GM23338 (cell line): ENCODE measurements around the gene SORL1. TPM values are rescaled to one million over a fixed set of nuclear protein-coding genes. Genes with fewer than 3 reads are reported as not detected.
"Not testable (repeated sequence)": the region's sequence is repeated elsewhere in the genome, so short reads cannot be mapped to it uniquely, and the experiment has no call there.

Source experiments
- ATAC-seq: fragments of 200-7000 bp; cut with Tn5 transposase; 3 replicates; pipeline ENCODE4 v1.9.1; 2020
- DNase-seq: peaks from one replicate; pipeline ENCODE4 v3.0.0-alpha.2; 2015; ENCODE audit warnings: low spot score
- H2AFZ ChIP-seq: fragments of 200-600 bp; sonication (generic); 2 replicates; pipeline ENCODE4 v1.8.0; 2016; ENCODE audit warnings: antibody characterized with exemption, mild to moderate bottlenecking, moderate library complexity
- H3F3A ChIP-seq: fragments of 200-600 bp; sonication (generic); replicated peaks from 2 replicates; pipeline ENCODE4 v1.8.0; 2017; ENCODE audit warnings: antibody characterized with exemption, mixed run types, low read depth
- H3K27ac ChIP-seq: fragments of 200-600 bp; sonication (generic); 2 replicates; pipeline ENCODE4 v1.6.1; 2016; ENCODE audit warnings: low read depth
- H3K27me3 ChIP-seq: fragments of 200-600 bp; sonication (generic); 2 replicates; pipeline ENCODE4 v1.8.0; 2016; ENCODE audit warnings: mild to moderate bottlenecking, mixed run types, moderate library complexity; ENCODE audit not compliant: insufficient read depth
- H3K36me3 ChIP-seq: fragments of 200-600 bp; sonication (generic); 2 replicates; pipeline ENCODE4 v1.8.0; 2016; ENCODE audit warnings: mild to moderate bottlenecking; ENCODE audit not compliant: insufficient read depth
- H3K4me1 ChIP-seq: fragments of 200-600 bp; sonication (generic); 2 replicates; pipeline ENCODE4 v1.8.0; 2016; ENCODE audit warnings: mild to moderate bottlenecking, moderate library complexity; ENCODE audit not compliant: insufficient read depth
- H3K4me2 ChIP-seq: fragments of 200-600 bp; sonication (generic); 2 replicates; pipeline ENCODE4 v1.7.1; 2017; ENCODE audit warnings: mixed run types
- H3K4me3 ChIP-seq: fragments of 200-600 bp; sonication (generic); 2 replicates; pipeline ENCODE4 v1.6.1; 2016; ENCODE audit warnings: mixed run types
- H3K79me2 ChIP-seq: fragments of 200-600 bp; sonication (generic); replicated peaks from 2 replicates; pipeline ENCODE4 v1.8.0; 2017; ENCODE audit warnings: mild to moderate bottlenecking; ENCODE audit not compliant: insufficient read depth
- H3K9me2 ChIP-seq: fragments of 200-600 bp; sonication (generic); 2 replicates; pipeline ENCODE4 v1.8.0; 2017; ENCODE audit not compliant: insufficient read depth
- H4K20me1 ChIP-seq: fragments of 200-600 bp; sonication (generic); replicated peaks from 2 replicates; pipeline ENCODE4 v1.8.0; 2017; ENCODE audit warnings: mild to moderate bottlenecking; ENCODE audit not compliant: insufficient read depth
- H3K27ac Mint-ChIP-seq: 2 replicates; pipeline ENCODE4 v1.8.0; 2020; ENCODE audit warnings: inconsistent platforms, mild to moderate bottlenecking, moderate library complexity, mixed read lengths
- H3K27me3 Mint-ChIP-seq: 3 replicates; pipeline ENCODE4 v1.8.0; 2022; ENCODE audit warnings: low read depth, mild to moderate bottlenecking, moderate library complexity, mixed read lengths, inconsistent platforms; ENCODE audit not compliant: insufficient read depth, poor library complexity
- H3K36me3 Mint-ChIP-seq: 3 replicates; pipeline ENCODE4 v1.8.0; 2021; ENCODE audit warnings: low read depth, mild to moderate bottlenecking, inconsistent platforms, moderate library complexity, mixed read lengths
- H3K4me1 Mint-ChIP-seq: 3 replicates; pipeline ENCODE4 v1.8.0; 2020; ENCODE audit warnings: mild to moderate bottlenecking, inconsistent platforms, mixed read lengths
- H3K4me3 Mint-ChIP-seq: 3 replicates; pipeline ENCODE4 v1.8.0; 2021; ENCODE audit warnings: moderate library complexity, mild to moderate bottlenecking, inconsistent platforms, mixed read lengths
- H3K9me3 Mint-ChIP-seq: 3 replicates; pipeline ENCODE4 v1.8.0; 2020; ENCODE audit warnings: moderate library complexity, mild to moderate bottlenecking, inconsistent platforms, mixed read lengths
- CREB1 ChIP-seq: fragments of 250-450 bp; sonication (Bioruptor Pico); IDR thresholded peaks from 2 replicates; pipeline ENCODE4 v1.5.0; 2020; ENCODE audit warnings: low read depth, mild to moderate bottlenecking, moderate library complexity
- CTCF ChIP-seq, 2 experiments: fragments of 200-600 bp in 1 of 2; sonication (generic) in 1 of 2; conservative IDR thresholded peaks; 2 replicates each; pipeline versions ENCODE4 v1.5.1 to v1.6.1; 2016 to 2017; ENCODE audit warnings: antibody characterized with exemption in 2 of 2, low read depth in 2 of 2, mild to moderate bottlenecking in 2 of 2, moderate library complexity in 1 of 2
- ETS1 ChIP-seq: IDR thresholded peaks from 2 replicates; pipeline ENCODE4 v1.6.1; 2016; ENCODE audit warnings: antibody characterized with exemption
- EZH2 ChIP-seq: fragments of 200-600 bp; sonication (generic); IDR thresholded peaks from one replicate; pipeline ENCODE4 v1.8.0; 2017; ENCODE audit warnings: antibody characterized with exemption, mild to moderate bottlenecking, low read depth; ENCODE audit not compliant: unreplicated experiment
- EZH2phosphoT487 ChIP-seq: fragments of 200-600 bp; sonication (generic); IDR thresholded peaks from one replicate; pipeline ENCODE4 v1.8.1; 2018; ENCODE audit warnings: antibody characterized with exemption; ENCODE audit not compliant: unreplicated experiment
- JUNB ChIP-seq: IDR thresholded peaks from one replicate; pipeline ENCODE4 v1.6.1; 2016; ENCODE audit warnings: antibody characterized with exemption; ENCODE audit not compliant: unreplicated experiment
- NANOG ChIP-seq: IDR thresholded peaks from 2 replicates; pipeline ENCODE4 v1.6.1; 2016; ENCODE audit warnings: antibody characterized with exemption, borderline replicate concordance
- POLR2AphosphoS5 ChIP-seq: IDR thresholded peaks from 2 replicates; pipeline ENCODE4 v1.6.1; 2016; ENCODE audit warnings: antibody characterized with exemption, low read depth
- REST ChIP-seq: IDR thresholded peaks from one replicate; pipeline ENCODE4 v1.6.1; 2018; ENCODE audit warnings: antibody characterized with exemption; ENCODE audit not compliant: unreplicated experiment
- ZNF114 ChIP-seq: fragments of 250-450 bp; sonication (Bioruptor Pico); IDR thresholded peaks from 2 replicates; pipeline ENCODE4 v1.5.0; 2020; ENCODE audit warnings: mild to moderate bottlenecking, moderate library complexity
- ZNF331 ChIP-seq: fragments of 250-450 bp; sonication (Bioruptor Pico); IDR thresholded peaks from 2 replicates; pipeline ENCODE4 v1.5.0; 2020; ENCODE audit warnings: low read depth, mild to moderate bottlenecking, moderate library complexity
- polyA plus RNA-seq: library from polyadenylated mRNA; unstranded; fragments of >200 nt; fragmentation: Nextera tagmentation; extraction: Ambion mirVana; gene quantifications from 2 replicates; pipeline ENCODE4 v1.2.1, GENCODE V29; 2016
- total RNA-seq: library from RNA; depleted of rRNA; stranded (reverse); fragments of >200 nt; shearing (Covaris generic); gene quantifications from 2 replicates; pipeline ENCODE4 v1.2.3, GENCODE V29; 2014

Gene SORL1
- total and polyA plus RNA-seq, 2 experiments from 2014 or later: 23.0 to 78.8 TPM

GRCh38 chr11:121567995-121568394, 115.9 kb downstream of the SORL1 start:
- no peak overlapping the region for H3K27ac ChIP-seq
- Mint-ChIP-seq H3K27me3 (peaks cover 2% of the 10 kb centered on the region), H3K4me3 (no peak overlapping the region), H3K27ac (no peak overlapping the region), H3K4me1 (peaks cover 17% of the 10 kb centered on the region), H3K36me3 (peaks cover 56% of the 10 kb centered on the region), H3K9me3 (no peaks in the 10 kb centered on the region)
- DNase-seq (no peak), ATAC-seq (no peak)
- peaks cover 13% of the 10 kb centered on the region; the same call in 1 of the 2 replicates for H3K79me2 ChIP-seq
- no peak for TF ChIP-seq NANOG
- no peak for TF ChIP-seq EZH2phosphoT487
- peaks cover 26% of the 10 kb centered on the region for H3K36me3 ChIP-seq
- no peaks in the 10 kb centered on the region for H3K9me2 ChIP-seq
- no peaks in the 10 kb centered on the region for H3F3A ChIP-seq
- no peaks in the 10 kb centered on the region for H3K27me3 ChIP-seq
- H4K20me1 ChIP-seq: no peaks in the 10 kb centered on the region; the same call in 1 of the 2 replicates
- no peak overlapping the region for H2AFZ ChIP-seq
- no peak overlapping the region for H3K4me3 ChIP-seq
- H3K4me1 ChIP-seq: 0 out of 2 replicates have a peak, but pooled peaks cover 4% of the 10 kb centered on the region
- H3K4me2 ChIP-seq: no peak overlapping the region

- not testable (repeated sequence) for H3K4me1 ChIP-seq, H3K4me3 ChIP-seq, H3K4me3 Mint-ChIP-seq, H4K20me1 ChIP-seq, H3K4me2 ChIP-seq, H3K9me3 Mint-ChIP-seq, H3F3A ChIP-seq, H3K27me3 ChIP-seq, H3K9me2 ChIP-seq, H3K27ac ChIP-seq, DNase-seq, H2AFZ ChIP-seq, ATAC-seq, H3K27me3 Mint-ChIP-seq
- Mint-ChIP-seq H3K36me3 (peaks cover 67% of the 10 kb centered on the region), H3K27ac (peak overlapping the region; percentile 38), H3K4me1 (peaks cover 12% of the 10 kb centered on the region)
- peaks cover 29% of the 10 kb centered on the region for H3K36me3 ChIP-seq
- H3K79me2 ChIP-seq: peaks cover 13% of the 10 kb centered on the region; the same call in 1 of the 2 replicates
These were observed 117.5 kb downstream of the SORL1 start for GRCh38 chr11:121569332-121570299.

- Histone ChIP-seq H3K9me2 (no peaks in the 10 kb centered on the region), H3K4me1 (no peaks in the 10 kb centered on the region), H3K27ac (0 out of 2 replicates have a peak overlapping the region, but pooled peaks have one; percentile 26), H3K27me3 (no peaks in the 10 kb centered on the region), H3K4me3 (no peak overlapping the region), H2AFZ (no peak overlapping the region), H3K79me2 (0 out of 2 replicates have a peak, but pooled peaks cover 5% of the 10 kb centered on the region), H4K20me1 (no peaks in the 10 kb centered on the region; the same call in 1 of the 2 replicates), H3K36me3 (peaks cover 31% of the 10 kb centered on the region), H3F3A (no peaks in the 10 kb centered on the region), H3K4me2 (no peak overlapping the region)
- Mint-ChIP-seq H3K4me1 (peaks cover 12% of the 10 kb centered on the region), H3K9me3 (no peaks in the 10 kb centered on the region), H3K27me3 (no peaks in the 10 kb centered on the region), H3K27ac (no peak overlapping the region), H3K4me3 (no peak overlapping the region), H3K36me3 (peaks cover 73% of the 10 kb centered on the region)
- no peak for ATAC-seq
- no peak for DNase-seq
- no peak for TF ChIP-seq POLR2AphosphoS5
- no peak for TF ChIP-seq EZH2
- TF ChIP-seq ZNF114 (CRISPR knock-in tag): no peak
- TF ChIP-seq REST: no peak
- no peak for TF ChIP-seq JUNB
- TF ChIP-seq CREB1: no peak
- TF ChIP-seq CTCF (conservative IDR thresholded peaks at IDR 0.05; ENCODE audit: low read depth in 2 of 2): no peak
- no peak for TF ChIP-seq ZNF331
- no peak for TF ChIP-seq ETS1
These were observed 118.3 kb downstream of the SORL1 start for GRCh38 chr11:121570453-121570852.
